ENCODE measurements around the gene OXTR. TPM values are rescaled to one million over a fixed set of nuclear protein-coding genes. Genes with fewer than 3 reads are reported as not detected.

The OXTR gene
- total RNA-seq, 1 donor from 2014 or later, result 0.55 TPM

- no peak overlapping the region for H3K27ac ChIP-seq
- no peaks in the 10 kb centered on the region for H3K27me3 ChIP-seq
- DNase-seq (no peak), ATAC-seq (no peak)
- H3K36me3 ChIP-seq, result no peaks in the 10 kb centered on the region
- intact Hi-C loops (cut with DNase I), result no loop called here
- no peak overlapping the region for H3K4me3 ChIP-seq
- H3K4me1 ChIP-seq, result no peaks in the 10 kb centered on the region
- TF ChIP-seq CTCF (IDR thresholded peaks at IDR 0.05), result no peak
- no peaks in the 10 kb centered on the region for H3K9me3 ChIP-seq
Measured at GRCh38 chr3:8757551-8758518, 11.6 kb downstream of the OXTR start.

GRCh38 chr3:8756671-8757070 lies 12.7 kb downstream of the OXTR start:
- intact Hi-C loops (cut with DNase I), result no loop called here
- no peak for ATAC-seq
- no peak for DNase-seq
- Histone ChIP-seq H3K27ac (no peak overlapping the region), H3K4me1 (no peaks in the 10 kb centered on the region), H3K36me3 (no peaks in the 10 kb centered on the region), H3K27me3 (no peaks in the 10 kb centered on the region), H3K9me3 (no peaks in the 10 kb centered on the region), H3K4me3 (no peak overlapping the region)
- TF ChIP-seq CTCF (IDR thresholded peaks at IDR 0.05), result no peak

GRCh38 chr3:8755564-8756237 lies 13.7 kb downstream of the OXTR start:
- intact Hi-C loops (cut with DNase I), result no loop called here
- Histone ChIP-seq H3K9me3 (no peaks in the 10 kb centered on the region), H3K27me3 (no peaks in the 10 kb centered on the region), H3K27ac (no peak overlapping the region), H3K4me3 (no peak overlapping the region), H3K36me3 (no peaks in the 10 kb centered on the region), H3K4me1 (no peaks in the 10 kb centered on the region)
- ATAC-seq, result no peak
- TF ChIP-seq CTCF (IDR thresholded peaks at IDR 0.05), result no peak
- DNase-seq, result no peak

- Histone ChIP-seq H3K4me3 (no peak overlapping the region), H3K4me1 (no peaks in the 10 kb centered on the region), H3K27ac (no peak overlapping the region), H3K9me3 (no peaks in the 10 kb centered on the region), H3K36me3 (no peaks in the 10 kb centered on the region), H3K27me3 (no peaks in the 10 kb centered on the region)
- DNase-seq (no peak), ATAC-seq (no peak)
- intact Hi-C loops (cut with DNase I), result no loop called here
- TF ChIP-seq CTCF (IDR thresholded peaks at IDR 0.05), result no peak
Measured at GRCh38 chr3:8755097-8755496, 14.3 kb downstream of the OXTR start.

GRCh38 chr3:8752832-8753231 lies 16.6 kb downstream of the OXTR start:
- TF ChIP-seq CTCF (IDR thresholded peaks at IDR 0.05), result no peak
- no peaks in the 10 kb centered on the region for H3K27me3 ChIP-seq
- H3K9me3 ChIP-seq, result no peaks in the 10 kb centered on the region
- DNase-seq (no peak), ATAC-seq (no peak)
- no peaks in the 10 kb centered on the region for H3K4me1 ChIP-seq
- intact Hi-C loops (cut with DNase I), result no loop called here
- no peak overlapping the region for H3K4me3 ChIP-seq
- H3K36me3 ChIP-seq, result no peaks in the 10 kb centered on the region
- H3K27ac ChIP-seq, result no peak overlapping the region
